K562 (cell line): ENCODE results near the gene COL9A3. TPM values are rescaled to one million over a fixed set of nuclear protein-coding genes. Genes with fewer than 3 reads are reported as not detected.

Experiments
- ATAC-seq: fragments of 200-7000 bp; cut with Tn5 transposase; 3 replicates; pipeline ENCODE4 v1.9.1; 2020; ENCODE audit warnings: moderate library complexity
- BruUV-seq: library from RNA; stranded (reverse); fragments of 400-500 nt; replicated peaks from 2 replicates; lab custom pipeline; 2021; lab: Mats Ljungman, UMichigan
- CTCF ChIA-PET: fragments of 300-600 bp; formaldehyde crosslinking; extraction: SDS; loops from one replicate; lab custom pipeline; 2021; ENCODE audit warnings: low intra/inter-chr PET ratio; lab: Yijun Ruan, JAX
- POLR2A ChIA-PET: fragments of 300-600, 350-650 bp; sonication (Branson Sonifier 250); formaldehyde crosslinking; extraction: SDS; loops from one replicate; lab custom pipeline; 2021; ENCODE audit warnings: antibody characterized with exemption, inconsistent platforms; lab: Yijun Ruan, JAX
- DNase-seq, 4 experiments: peaks; one replicate each; pipeline versions ENCODE4 v3.0.0 to v3.0.0-alpha.2; 2011 to 2018; ENCODE audit warnings: low spot score in 3 of 4, mixed read lengths in 3 of 4; ENCODE audit errors: extremely low read depth in 1 of 4
- FAIRE-seq: peaks from 2 replicates; lab custom pipeline; 2011; peaks lifted over from hg19 to GRCh38; lab: Jason Lieb, UNC
- H2AFZ ChIP-seq: 2 replicates; pipeline ENCODE4 v1.6.0; 2011; ENCODE audit warnings: low read depth, low read length, control low read depth, inconsistent platforms
- H3K27ac ChIP-seq: fragments of 200-600 bp; 3 replicates; pipeline ENCODE4 v1.8.0; 2011; ENCODE audit warnings: low read depth, mild to moderate bottlenecking, control low read depth, inconsistent platforms, low read length, moderate library complexity, mixed read lengths; ENCODE audit errors: extremely low read depth
- H3K27me3 ChIP-seq, 2 experiments: fragments of 300-600 bp in 1 of 2; 2 replicates in 1 of 2; 3 replicates in 1 of 2; pipeline versions ENCODE4 v1.6.0 to v1.8.0; 2011; ENCODE audit warnings: inconsistent platforms in 2 of 2, low read length in 2 of 2, mild to moderate bottlenecking in 1 of 2, mixed read lengths in 1 of 2, moderate library complexity in 1 of 2; ENCODE audit not compliant: control insufficient read depth in 2 of 2, insufficient read depth in 2 of 2
- H3K36me3 ChIP-seq: fragments of 300-600 bp; 3 replicates; pipeline ENCODE4 v1.8.0; 2011; ENCODE audit warnings: mild to moderate bottlenecking, low read length, inconsistent platforms; ENCODE audit not compliant: control insufficient read depth, insufficient read depth
- H3K4me1 ChIP-seq, 2 experiments: fragments of 200-600 bp in 1 of 2; replicated peaks in 1 of 2; 2 replicates in 1 of 2; 3 replicates in 1 of 2; pipeline versions ENCODE4 v1.5.1 to v1.8.0; 2011; ENCODE audit warnings: inconsistent platforms in 2 of 2, low read length in 2 of 2, mild to moderate bottlenecking in 1 of 2, mixed read lengths in 1 of 2, moderate library complexity in 1 of 2; ENCODE audit not compliant: control insufficient read depth in 2 of 2, insufficient read depth in 2 of 2
- H3K4me2 ChIP-seq: 2 replicates; pipeline ENCODE4 v1.6.1; 2011; ENCODE audit warnings: low read length, control low read depth, inconsistent platforms, mixed read lengths; ENCODE audit not compliant: insufficient read depth
- H3K4me3 ChIP-seq: fragments of 200-600 bp; sonication (generic), shearing (Covaris generic); 2 replicates; pipeline ENCODE4 v1.5.1; 2016; ENCODE audit warnings: control low read depth, inconsistent platforms
- H3K79me2 ChIP-seq: fragments of 200-600 bp; 3 replicates; pipeline ENCODE4 v1.8.0; 2011; ENCODE audit warnings: low read length, inconsistent platforms; ENCODE audit not compliant: control insufficient read depth, insufficient read depth
- H3K9ac ChIP-seq, 2 experiments: 2 replicates each; pipeline versions ENCODE4 v1.6.0 to v1.6.1; 2011; ENCODE audit warnings: low read depth in 2 of 2, low read length in 2 of 2, control low read depth in 1 of 2, inconsistent platforms in 1 of 2, mild to moderate bottlenecking in 1 of 2, mixed read lengths in 1 of 2; ENCODE audit not compliant: insufficient read depth in 1 of 2
- H3K9me1 ChIP-seq: one replicate; pipeline ENCODE4 v1.6.0; 2011; ENCODE audit warnings: inconsistent platforms, mild to moderate bottlenecking, low read length, moderate library complexity; ENCODE audit not compliant: control insufficient read depth, insufficient read depth
- H3K9me3 ChIP-seq: replicated peaks from 2 replicates; pipeline ENCODE4 v1.5.1; 2011; ENCODE audit warnings: low read depth, low read length, inconsistent platforms; ENCODE audit not compliant: control insufficient read depth, insufficient read depth
- H4K20me1 ChIP-seq: replicated peaks from 2 replicates; pipeline ENCODE4 v1.6.1; 2011; ENCODE audit warnings: low read length, inconsistent platforms, mixed read lengths; ENCODE audit not compliant: control insufficient read depth, insufficient read depth
- COPS2 ChIP-seq: fragments of 450-650 bp; conservative IDR thresholded peaks from 2 replicates; pipeline ENCODE4 v1.6.1; 2016; ENCODE audit warnings: mild to moderate bottlenecking, moderate library complexity
- IRF9 ChIP-seq: fragments of 450-650 bp; IDR thresholded peaks from 2 replicates; pipeline ENCODE4 v1.6.1; 2016; ENCODE audit warnings: missing biosample characterization, missing genetic modification characterization
- NR0B1 ChIP-seq: fragments of 450-650 bp; IDR thresholded peaks from one replicate; pipeline ENCODE4 v1.6.1; 2018; ENCODE audit warnings: mild to moderate bottlenecking, moderate library complexity; ENCODE audit not compliant: partially characterized antibody
- POLR2A ChIP-seq: fragments of 450-650 bp; conservative IDR thresholded peaks from 2 replicates; pipeline ENCODE4 v1.6.1; 2016
- PREB ChIP-seq: sonication (generic); formaldehyde crosslinking; IDR thresholded peaks from 2 replicates; pipeline ENCODE4 v1.8.1; 2023; ENCODE audit warnings: mild to moderate bottlenecking, missing genetic modification reagents
- WGBS: fragments of 100-300 bp; shearing (Covaris generic); methylation state at CpG from one replicate; pipeline ENCODE4 v1.1.6; 2016; ENCODE audit warnings: low coverage, mixed read lengths; ENCODE audit not compliant: insufficient coverage; ENCODE audit errors: missing lambda C conversion rate; 5-methylcytosine and 5-hydroxymethylcytosine counted together
- in situ Hi-C: fragments of 300-500 bp; cut with MboI; formaldehyde crosslinking; loops from 4 replicates; pipeline ENCODE4 v1.15.0; 2018; ENCODE audit warnings: inconsistent platforms, mixed read lengths
- intact Hi-C: fragments of 100-400 bp; cut with micrococcal nuclease; formaldehyde crosslinking; loops from 2 replicates; pipeline ENCODE4 v1.14.2; 2022
- polyA plus RNA-seq, 8 experiments: library from polyadenylated mRNA; depleted of rRNA in 4 of 8; stranded (reverse) in 5 of 8; unstranded in 3 of 8; fragments of >200 nt; fragmentation: Nextera tagmentation in 2 of 8; fragmentation: Illumina TruSeq in 1 of 8; extraction: Ambion mirVana in 2 of 8; extraction: Trizol in 1 of 8; gene quantifications; 2 replicates each; pipeline versions ENCODE4 v1.2.1 to v1.2.3, GENCODE V29; 2011 to 2014; ENCODE audit warnings: inconsistent platforms in 1 of 8, missing spikeins in 1 of 8
- total RNA-seq, 7 experiments: library from RNA; depleted of rRNA in 6 of 7; stranded (reverse); fragments of >200 nt in 6 of 7; fragmentation: Illumina TruSeq in 2 of 7; extraction: Trizol in 2 of 7; gene quantifications; 2 replicates each; pipeline versions ENCODE4 v1.2.1 to v1.2.3, GENCODE V29; 2011 to 2021; ENCODE audit warnings: low replicate concordance in 1 of 7

The COL9A3 gene
- total and polyA plus RNA-seq, 9 of the 15 experiments (the other 6 are each of a cell fraction or from before 2014, with no cell fraction given): 0.14 to 3.6 (median 0.88) TPM; not detected in 1

GRCh38 chr20:62885046-62885895 lies 68.4 kb downstream of the COL9A3 start:
- Histone ChIP-seq H2AFZ (no peak overlapping the region), H3K9ac (no peak overlapping the region), H3K4me2 (no peak overlapping the region), H3K27ac (no peak overlapping the region), H3K4me3 (no peak overlapping the region), H3K36me3 (peaks cover 59% of the 10 kb centered on the region), H3K9me1 (peaks cover 4% of the 10 kb centered on the region), H3K4me1 (peaks cover 0 to 25% of the 10 kb centered on the region in 2 experiments; a peak in 2 of 5 replicates), H3K79me2 (no peaks in the 10 kb centered on the region), H3K9me3 (no peaks in the 10 kb centered on the region), H3K27me3 (no peaks in the 10 kb centered on the region), H4K20me1 (no peaks in the 10 kb centered on the region)
- CTCF ChIA-PET: no interaction called here
- BruUV-seq: no TSS peak
- in situ Hi-C loops: no loop called here
- intact Hi-C loops: no loop called here
- ATAC-seq (no peak), FAIRE-seq (no peak), DNase-seq (no peak)
- TF ChIP-seq PREB (CRISPR knock-in tag): no peak
- no peak for TF ChIP-seq IRF9 (tag)
- 0 out of 2 replicates have a peak, but pooled peaks have one; percentile 30 for TF ChIP-seq POLR2A
- no peak for TF ChIP-seq COPS2
- TF ChIP-seq NR0B1: no peak
- 85% methylated on average over 20 of the region's 20 CpGs for WGBS
- POLR2A ChIA-PET: interaction anchor here (0.7 to 1.7 kb wide), 6 partner anchors 9 to 434 kb away, joined by 3 to 4 read pairs (median 3); no protein-coding TSS in a partner anchor
